Activated CD4-positive, alpha-beta T cell treated with anti-CD3 and anti-CD28 coated beads, Interleukin-2, amount 10 ng/mL, durations not matched to agents 24 days and 14 days (primary cell): ENCODE measurements around the gene SEMA3B. TPM values are rescaled to one million over a fixed set of nuclear protein-coding genes. Genes with fewer than 3 reads are reported as not detected.
"Not testable (repeated sequence)": the region's sequence is repeated elsewhere in the genome, so short reads cannot be mapped to it uniquely, and the experiment has no call there.

ENCODE experiments used
- DNase-seq: peaks from one replicate; pipeline ENCODE4 v3.0.0; 2022
- H3K27ac Mint-ChIP-seq: one replicate; pipeline ENCODE4 v1.8.0; 2022; ENCODE audit warnings: mild to moderate bottlenecking, mixed read lengths
- H3K27me3 Mint-ChIP-seq: one replicate; pipeline ENCODE4 v1.8.0; 2022; ENCODE audit warnings: mixed read lengths
- H3K36me3 Mint-ChIP-seq: one replicate; pipeline ENCODE4 v1.8.0; 2022; ENCODE audit warnings: low read depth, mild to moderate bottlenecking, mixed read lengths
- H3K4me1 Mint-ChIP-seq: one replicate; pipeline ENCODE4 v1.8.0; 2021; ENCODE audit warnings: mixed read lengths
- H3K4me3 Mint-ChIP-seq: one replicate; pipeline ENCODE4 v1.8.0; 2022; ENCODE audit warnings: mild to moderate bottlenecking, moderate library complexity, mixed read lengths
- H3K9me3 Mint-ChIP-seq: one replicate; pipeline ENCODE4 v1.8.0; 2021; ENCODE audit warnings: mixed read lengths
- intact Hi-C: fragments of 100-400 bp; cut with micrococcal nuclease; formaldehyde crosslinking; loops from one replicate; pipeline ENCODE4 v1.15.1; 2023
- total RNA-seq: library from RNA; stranded (reverse); gene quantifications from 2 replicates; pipeline ENCODE4 v1.2.3, GENCODE V29; 2022

SEMA3B gene
- total RNA-seq: 0.45 and 0.82 TPM in 2 replicates

DNA sequence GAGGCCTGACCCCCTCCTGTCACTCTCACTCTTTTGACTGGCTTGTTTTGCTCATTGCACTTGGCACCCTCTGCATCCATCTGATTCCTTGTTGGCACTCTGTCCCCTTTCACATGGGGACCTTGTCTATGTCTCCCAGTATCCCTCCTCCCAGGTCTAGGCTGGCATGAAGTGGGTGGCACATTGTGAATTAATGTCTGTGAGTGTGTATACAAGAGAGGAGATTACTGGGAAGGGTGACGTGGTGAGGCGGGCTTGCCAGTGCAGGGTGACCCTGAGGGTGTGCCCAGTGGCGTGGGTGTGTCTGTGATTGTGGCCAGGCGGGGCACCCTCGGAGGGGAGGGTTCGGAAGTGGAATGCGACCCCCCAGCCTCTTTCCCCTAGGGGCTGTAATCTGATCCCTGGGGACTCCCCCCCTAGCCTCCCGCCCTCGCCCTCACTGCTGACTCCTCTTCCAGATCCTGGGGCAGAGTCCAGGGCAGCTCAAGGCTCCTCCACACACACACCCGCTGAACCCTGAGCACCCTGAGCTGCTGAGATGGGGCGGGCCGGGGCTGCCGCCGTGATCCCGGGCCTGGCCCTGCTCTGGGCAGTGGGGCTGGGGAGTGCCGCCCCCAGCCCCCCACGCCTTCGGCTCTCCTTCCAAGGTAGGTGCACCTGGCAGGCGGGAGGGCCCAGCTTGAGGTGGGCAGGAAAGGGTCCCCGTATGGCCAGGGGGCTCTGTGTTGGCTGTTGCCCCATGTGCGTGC, at the start of gene SEMA3B:
Gene SEMA3B (plus strand): TSS at position 445 of the 749 bp plus-strand sequence. CDS start 94 bp downstream, at position 539.
- no peaks in the 10 kb centered on the region for H3K9me3 Mint-ChIP-seq
- intact Hi-C loops: no loop called here
- H3K4me3 Mint-ChIP-seq: no peak within 1 kb of the TSS
- no peaks in the 10 kb centered on the region for H3K36me3 Mint-ChIP-seq
- H3K4me1 Mint-ChIP-seq: peaks cover 13% of the 10 kb centered on the region
- no peak for DNase-seq
- H3K27me3 Mint-ChIP-seq: peaks cover 31% of the 10 kb centered on the region
- H3K27ac Mint-ChIP-seq: no peak within 1 kb of the TSS

DNA sequence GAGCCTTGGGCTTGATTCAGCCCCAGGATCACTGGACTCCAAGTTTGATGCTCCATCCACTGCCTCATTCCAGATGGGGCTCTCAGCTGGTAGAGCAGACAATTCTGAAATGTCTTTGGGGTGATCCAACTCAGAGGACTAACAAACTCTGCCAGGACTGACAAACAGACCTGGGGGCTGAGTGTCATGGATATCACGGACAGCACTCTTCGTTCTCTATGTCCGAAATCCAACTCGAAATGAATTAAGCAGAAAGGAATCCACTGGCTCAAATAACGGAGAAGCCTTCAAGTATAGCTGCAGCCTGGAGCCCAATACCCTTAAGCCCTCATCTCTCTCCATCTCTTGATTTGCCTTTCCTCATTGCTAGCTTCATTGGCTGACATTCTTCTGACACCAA, 49.7 kb upstream of the SEMA3B start:
- Mint-ChIP-seq H3K27me3 (peaks cover 7% of the 10 kb centered on the region), H3K9me3 (no peaks in the 10 kb centered on the region), H3K27ac (no peak overlapping the region), H3K4me1 (no peaks in the 10 kb centered on the region), H3K4me3 (no peak overlapping the region), H3K36me3 (no peaks in the 10 kb centered on the region)
- intact Hi-C loops: no loop called here
- no peak for DNase-seq

- Mint-ChIP-seq H3K4me3 (no peak overlapping the region), H3K27me3 (peaks cover 11% of the 10 kb centered on the region), H3K27ac (no peak overlapping the region), H3K36me3 (no peaks in the 10 kb centered on the region), H3K4me1 (no peaks in the 10 kb centered on the region), H3K9me3 (no peaks in the 10 kb centered on the region)
- intact Hi-C loops: no loop called here
- DNase-seq: no peak
Observed at GRCh38 chr3:50220109-50220508, 48.8 kb upstream of the SEMA3B start.

- no peaks in the 10 kb centered on the region for H3K36me3 Mint-ChIP-seq
- H3K9me3 Mint-ChIP-seq: no peaks in the 10 kb centered on the region
- H3K4me3 Mint-ChIP-seq: no peak overlapping the region
- DNase-seq: no peak
- H3K4me1 Mint-ChIP-seq: peaks cover 6% of the 10 kb centered on the region
- peaks cover 15% of the 10 kb centered on the region for H3K27me3 Mint-ChIP-seq
- H3K27ac Mint-ChIP-seq: no peak overlapping the region
- intact Hi-C loops: no loop called here
Observed at GRCh38 chr3:50221051-50221410, 47.9 kb upstream of the SEMA3B start.

- H3K9me3 Mint-ChIP-seq: no peaks in the 10 kb centered on the region
- peaks cover 8% of the 10 kb centered on the region for H3K4me1 Mint-ChIP-seq
- intact Hi-C loops: no loop called here
- DNase-seq: no peak
- H3K36me3 Mint-ChIP-seq: no peaks in the 10 kb centered on the region
- H3K27ac Mint-ChIP-seq: no peak overlapping the region
- H3K27me3 Mint-ChIP-seq: peaks cover 15% of the 10 kb centered on the region
- H3K4me3 Mint-ChIP-seq: no peak overlapping the region
Observed at GRCh38 chr3:50221411-50222168, 47.4 kb upstream of the SEMA3B start.

- no peaks in the 10 kb centered on the region for H3K9me3 Mint-ChIP-seq
- intact Hi-C loops: no loop called here
- H3K27me3 Mint-ChIP-seq: peaks cover 15% of the 10 kb centered on the region
- DNase-seq: no peak
- H3K4me3 Mint-ChIP-seq: no peak overlapping the region
- peaks cover 13% of the 10 kb centered on the region for H3K4me1 Mint-ChIP-seq
- H3K27ac Mint-ChIP-seq: no peak overlapping the region
- no peaks in the 10 kb centered on the region for H3K36me3 Mint-ChIP-seq
Observed at GRCh38 chr3:50222169-50222528, 46.8 kb upstream of the SEMA3B start.

DNA sequence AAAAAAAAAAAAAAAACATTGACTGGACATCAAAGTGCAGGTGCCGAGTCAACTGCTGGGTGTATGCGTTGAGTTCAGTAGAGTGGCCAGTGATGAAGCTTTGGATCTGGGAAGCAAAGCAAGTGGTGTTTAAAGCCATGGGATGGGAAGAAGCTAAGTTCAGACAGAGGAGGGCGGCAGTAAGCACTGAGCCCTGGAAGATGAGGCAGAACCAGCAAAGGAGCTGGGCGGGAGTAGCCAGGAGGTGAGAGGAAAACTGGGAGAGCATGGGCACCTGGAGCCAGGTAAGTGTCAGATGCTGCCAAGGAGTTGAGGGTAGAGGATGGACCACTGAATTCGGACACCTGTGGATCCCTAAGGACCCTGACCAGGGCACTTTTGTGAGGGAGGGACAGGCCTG, 44.3 kb upstream of the SEMA3B start:
- intact Hi-C loops: no loop called here
- Mint-ChIP-seq H3K27me3 (peaks cover 15% of the 10 kb centered on the region), H3K4me1 (peaks cover 27% of the 10 kb centered on the region), H3K9me3 (no peaks in the 10 kb centered on the region), H3K4me3 (no peak overlapping the region), H3K36me3 (peaks cover 2% of the 10 kb centered on the region), H3K27ac (no peak overlapping the region)
- DNase-seq: no peak

DNA sequence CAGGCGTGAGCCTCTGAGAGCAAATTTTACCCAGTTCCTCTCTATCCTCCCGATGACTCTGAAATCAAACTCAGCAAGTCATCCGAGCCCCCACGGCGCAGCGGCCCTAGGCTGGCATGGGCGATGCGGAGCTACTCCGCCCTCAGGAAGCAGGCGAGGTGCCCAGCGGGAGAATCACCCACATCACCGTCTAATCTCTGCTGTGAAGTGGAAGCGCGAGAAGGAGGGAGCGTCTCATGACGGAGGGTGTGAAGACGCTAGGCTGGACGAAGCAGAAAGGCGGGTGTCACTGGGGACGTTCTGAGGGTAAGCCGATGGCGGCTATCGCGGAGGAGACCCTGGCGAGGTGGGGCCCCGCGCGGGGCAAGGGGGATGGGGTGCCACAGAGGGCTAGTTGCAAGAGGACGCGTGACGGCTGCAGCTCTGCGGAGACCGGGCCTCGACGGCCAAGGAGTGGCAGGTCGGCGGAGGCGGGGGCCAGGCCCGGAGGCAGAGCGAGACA, 42.0 kb upstream of the SEMA3B start:
- Mint-ChIP-seq H3K4me3 (peak overlapping the region; percentile 99), H3K27ac (peak overlapping the region; percentile 95), H3K36me3 (peaks cover 2% of the 10 kb centered on the region), H3K4me1 (peaks cover 30% of the 10 kb centered on the region), H3K9me3 (no peaks in the 10 kb centered on the region), H3K27me3 (peaks cover 15% of the 10 kb centered on the region)
- peak; percentile 83 for DNase-seq
- intact Hi-C loops: loop anchor here (1.0 to 2.0 kb wide), 7 partner anchors 8 to 106 kb away; no protein-coding TSS in a partner anchor

- DNase-seq: peak; percentile 98
- Mint-ChIP-seq H3K9me3 (no peaks in the 10 kb centered on the region), H3K4me1 (peaks cover 30% of the 10 kb centered on the region), H3K27ac (peak overlapping the region; percentile 98), H3K36me3 (peaks cover 2% of the 10 kb centered on the region), H3K27me3 (peaks cover 15% of the 10 kb centered on the region), H3K4me3 (peak overlapping the region; percentile 99)
- intact Hi-C loops: loop anchor here (1.0 to 2.0 kb wide), 5 partner anchors 8 to 93 kb away; no protein-coding TSS in a partner anchor
Observed at GRCh38 chr3:50227390-50228183, 41.4 kb upstream of the SEMA3B start.

GRCh38 chr3:50228184-50228763, 40.7 kb upstream of the SEMA3B start:
- H3K9me3 Mint-ChIP-seq, H3K36me3 Mint-ChIP-seq, intact Hi-C loops, DNase-seq: not testable (repeated sequence)
- peak overlapping the region; percentile 98 for H3K27ac Mint-ChIP-seq
- peak overlapping the region; percentile 99 for H3K4me3 Mint-ChIP-seq
- peaks cover 33% of the 10 kb centered on the region for H3K4me1 Mint-ChIP-seq
- H3K27me3 Mint-ChIP-seq: peaks cover 13% of the 10 kb centered on the region

DNA sequence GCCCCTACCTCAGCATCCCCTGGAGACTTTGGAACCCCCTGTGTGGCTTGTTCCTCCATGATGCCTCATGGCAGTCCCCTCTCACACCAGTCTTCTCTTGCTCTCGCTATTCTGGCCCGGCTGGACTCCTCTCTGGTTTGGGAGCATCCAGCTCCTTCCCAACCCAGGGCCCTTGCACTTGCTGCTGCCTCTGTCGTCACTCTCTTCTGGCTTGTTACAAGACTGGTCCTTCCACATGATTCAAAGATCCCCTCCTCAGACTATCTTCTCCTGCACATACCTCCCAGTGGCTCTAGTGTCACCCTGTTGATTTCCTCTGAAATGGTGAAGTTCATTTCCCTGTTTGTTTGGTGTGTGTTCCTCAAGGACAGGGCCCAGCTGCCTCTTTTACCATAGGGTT, 39.5 kb upstream of the SEMA3B start:
- intact Hi-C loops: no loop called here
- H3K36me3 Mint-ChIP-seq: peaks cover 2% of the 10 kb centered on the region
- peaks cover 33% of the 10 kb centered on the region for H3K4me1 Mint-ChIP-seq
- H3K4me3 Mint-ChIP-seq: peak overlapping the region; percentile 3
- peaks cover 8% of the 10 kb centered on the region for H3K27me3 Mint-ChIP-seq
- no peaks in the 10 kb centered on the region for H3K9me3 Mint-ChIP-seq
- no peak for DNase-seq
- peak overlapping the region; percentile 72 for H3K27ac Mint-ChIP-seq

DNA sequence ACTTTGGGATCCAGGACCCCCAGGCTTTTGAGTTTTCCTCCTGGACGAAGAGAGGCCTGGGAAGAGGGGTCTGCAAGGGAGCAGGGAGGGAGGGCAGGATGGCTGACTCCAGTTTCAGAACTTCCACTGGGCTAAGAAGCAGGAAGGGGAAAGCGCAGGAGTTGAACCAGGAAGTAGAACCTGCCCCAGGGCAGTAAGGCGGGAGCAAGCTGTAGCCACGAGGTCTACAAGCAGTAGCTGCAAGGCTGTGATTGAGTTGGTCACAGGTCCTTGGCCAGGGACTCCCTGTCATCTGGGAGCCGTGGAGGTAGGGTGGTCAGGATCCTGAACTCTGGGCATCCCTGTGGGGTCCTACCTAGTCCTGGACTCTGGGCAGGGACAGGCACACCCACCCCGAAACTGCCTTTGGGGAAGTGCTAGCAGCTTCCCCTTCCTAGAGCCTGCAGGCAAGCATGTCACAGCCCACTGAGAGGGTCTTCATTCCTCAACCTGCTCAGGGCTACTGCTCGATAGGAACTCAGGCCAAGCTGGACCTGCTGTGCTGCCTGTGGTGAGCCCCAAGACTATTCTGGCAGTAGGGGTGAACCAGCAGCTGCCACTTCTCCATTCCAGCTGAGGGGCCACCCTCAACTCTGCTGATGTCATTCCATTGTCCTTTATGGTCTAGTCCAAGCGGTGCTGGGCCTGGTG, 38.7 kb upstream of the SEMA3B start:
- no peak overlapping the region for H3K27ac Mint-ChIP-seq
- peaks cover 2% of the 10 kb centered on the region for H3K27me3 Mint-ChIP-seq
- peaks cover 2% of the 10 kb centered on the region for H3K36me3 Mint-ChIP-seq
- intact Hi-C loops: no loop called here
- H3K9me3 Mint-ChIP-seq: no peaks in the 10 kb centered on the region
- no peak overlapping the region for H3K4me3 Mint-ChIP-seq
- DNase-seq: no peak
- peaks cover 33% of the 10 kb centered on the region for H3K4me1 Mint-ChIP-seq

GRCh38 chr3:50230794-50231125, 38.2 kb upstream of the SEMA3B start:
- Mint-ChIP-seq H3K4me3 (no peak overlapping the region), H3K36me3 (peaks cover 2% of the 10 kb centered on the region), H3K9me3 (no peaks in the 10 kb centered on the region), H3K27me3 (no peaks in the 10 kb centered on the region), H3K4me1 (peaks cover 34% of the 10 kb centered on the region), H3K27ac (no peak overlapping the region)
- DNase-seq: no peak
- intact Hi-C loops: no loop called here
